GM12878 (cell line): ENCODE measurements around the gene TESPA1. TPM values are rescaled to one million over a fixed set of nuclear protein-coding genes. Genes with fewer than 3 reads are reported as not detected.
A peak's percentile ranks its signal among the peaks of the same experiment; 100 is the strongest.

Source experiments
- ATAC-seq: fragments of 200-7000 bp; cut with Tn5 transposase; 3 replicates; pipeline ENCODE4 v1.9.1; 2020; ENCODE audit warnings: mild to moderate bottlenecking, moderate library complexity
- BruUV-seq: library from RNA; stranded (reverse); fragments of 400-500 nt; replicated peaks from 2 replicates; lab custom pipeline; 2021; lab: Mats Ljungman, UMichigan
- CTCF ChIA-PET: fragments of 300-600 bp; sonication (Branson Sonifier 250); formaldehyde crosslinking; extraction: SDS; loops from one replicate; lab custom pipeline; 2021; ENCODE audit warnings: inconsistent platforms; lab: Yijun Ruan, JAX
- POLR2A ChIA-PET: fragments of 350-600 bp; formaldehyde crosslinking; extraction: SDS; loops from one replicate; lab custom pipeline; 2021; ENCODE audit warnings: inconsistent platforms; lab: Charles Lee
- RAD21 ChIA-PET: fragments of 300-600 bp; sonication (Branson Sonifier 250); formaldehyde crosslinking; loops from one replicate; lab custom pipeline; 2023; ENCODE audit warnings: antibody characterized with exemption; ENCODE audit not compliant: unreplicated experiment; lab: Charles Lee
- SMC1A ChIA-PET: fragments of 300-600 bp; sonication (Branson Sonifier 250); formaldehyde crosslinking; loops from one replicate; lab custom pipeline; 2023; ENCODE audit not compliant: unreplicated experiment, uncharacterized antibody; lab: Charles Lee
- DNase-seq: peaks from one replicate; pipeline ENCODE4 v3.0.0-alpha.2; 2011; ENCODE audit warnings: low read depth, low spot score
- FAIRE-seq: peaks from 3 replicates; lab custom pipeline; 2011; peaks lifted over from hg19 to GRCh38; lab: Jason Lieb, UNC
- H2AFZ ChIP-seq: 2 replicates; pipeline ENCODE4 v1.6.0; 2011; ENCODE audit warnings: low read depth, low read length, control low read depth; ENCODE audit not compliant: control insufficient read depth
- H3K27ac ChIP-seq: 2 replicates; pipeline ENCODE4 v1.5.1; 2011; ENCODE audit warnings: control low read depth; ENCODE audit not compliant: control insufficient read depth, insufficient read depth
- H3K27me3 ChIP-seq, 2 experiments: replicated peaks in 1 of 2; 2 replicates each; pipeline versions ENCODE4 v1.6.0 to v1.6.1; 2011; ENCODE audit warnings: low read length in 1 of 2; ENCODE audit not compliant: control insufficient read depth in 2 of 2, insufficient read depth in 2 of 2
- H3K36me3 ChIP-seq, 2 experiments: 2 replicates each; pipeline ENCODE4 v1.5.1; 2011; ENCODE audit warnings: low read length in 1 of 2; ENCODE audit not compliant: control insufficient read depth in 2 of 2, insufficient read depth in 2 of 2
- H3K4me1 ChIP-seq: 2 replicates; pipeline ENCODE4 v1.6.1; 2011; ENCODE audit warnings: mild to moderate bottlenecking, low read length, moderate library complexity, mixed read lengths; ENCODE audit not compliant: control insufficient read depth, insufficient read depth
- H3K4me2 ChIP-seq: 2 replicates; pipeline ENCODE4 v1.6.0; 2011; ENCODE audit warnings: control low read depth; ENCODE audit not compliant: control insufficient read depth, insufficient read depth
- H3K4me3 ChIP-seq: fragments of 200-600 bp; sonication (generic); 2 replicates; pipeline ENCODE4 v1.5.1; 2016
- H3K79me2 ChIP-seq: 2 replicates; pipeline ENCODE4 v1.6.0; 2011; ENCODE audit warnings: low read length; ENCODE audit not compliant: control insufficient read depth, insufficient read depth
- H3K9ac ChIP-seq: 2 replicates; pipeline ENCODE4 v1.8.0; 2011; ENCODE audit warnings: low read length, control low read depth, mixed read lengths; ENCODE audit not compliant: control insufficient read depth, insufficient read depth
- H3K9me3 ChIP-seq: replicated peaks from 3 replicates; pipeline ENCODE4 v1.5.1; 2011; ENCODE audit warnings: mild to moderate bottlenecking, low read length; ENCODE audit not compliant: control insufficient read depth, insufficient read depth
- H4K20me1 ChIP-seq: 2 replicates; pipeline ENCODE4 v1.6.0; 2011; ENCODE audit not compliant: control insufficient read depth, insufficient read depth
- EED ChIP-seq: sonication (generic); IDR thresholded peaks from 2 replicates; pipeline ENCODE4 v1.6.1; 2016; ENCODE audit warnings: antibody characterized with exemption, low read depth
- GATAD2B ChIP-seq: fragments of 450-650 bp; conservative IDR thresholded peaks from 2 replicates; pipeline ENCODE4 v1.6.1; 2017; ENCODE audit warnings: low read depth, mild to moderate bottlenecking, moderate library complexity
- IKZF1 ChIP-seq: fragments of 450-650 bp; conservative IDR thresholded peaks from 2 replicates; pipeline ENCODE4 v1.6.1; 2017; ENCODE audit warnings: antibody characterized with exemption, mild to moderate bottlenecking
- MTA3 ChIP-seq: IDR thresholded peaks from 2 replicates; pipeline ENCODE4 v1.6.1; 2012; ENCODE audit warnings: low read length, inconsistent platforms, borderline replicate concordance
- POLR2AphosphoS5 ChIP-seq: IDR thresholded peaks from 2 replicates; pipeline ENCODE4 v1.6.1; 2011; ENCODE audit warnings: mild to moderate bottlenecking, low read length, inconsistent platforms
- SPI1 ChIP-seq: IDR thresholded peaks from 2 replicates; pipeline ENCODE4 v1.6.1; 2011; ENCODE audit warnings: low read depth, mild to moderate bottlenecking, low read length, moderate library complexity, borderline replicate concordance; ENCODE audit not compliant: insufficient read depth
- ZNF384 ChIP-seq: IDR thresholded peaks from 2 replicates; pipeline ENCODE4 v1.6.1; 2012; ENCODE audit warnings: low read depth, mild to moderate bottlenecking, low read length, improper control_type of control experiment, borderline replicate concordance
- WGBS: methylation state at CpG from one replicate; pipeline ENCODE4 v1.1.6; 2016; ENCODE audit warnings: low lambda C conversion rate; ENCODE audit not compliant: insufficient replicate concordance, insufficient coverage; ENCODE audit errors: missing lambda C conversion rate; 5-methylcytosine and 5-hydroxymethylcytosine counted together
- in situ Hi-C: fragments of 300-500 bp; cut with MboI; formaldehyde crosslinking; loops from 9 replicates; pipeline ENCODE4 v1.14.3; 2018; ENCODE audit warnings: mixed read lengths
- intact Hi-C: fragments of 100-400 bp; cut with micrococcal nuclease; formaldehyde crosslinking; loops from one replicate; pipeline ENCODE4 v1.14.2; 2022; ENCODE audit not compliant: unreplicated experiment
- polyA plus RNA-seq, 11 experiments: library from polyadenylated mRNA; depleted of rRNA in 4 of 11; unstranded in 6 of 11; stranded (reverse) in 5 of 11; fragments of >200 nt; fragmentation: Nextera tagmentation in 4 of 11; fragmentation: Illumina TruSeq in 1 of 11; extraction: Ambion mirVana in 4 of 11; extraction: Trizol in 1 of 11; gene quantifications; 1 replicate in 1 of 11; 2 replicates in 10 of 11; pipeline versions ENCODE4 v1.2.1 to v1.2.3, GENCODE V29; 2011 to 2016; ENCODE audit warnings: inconsistent platforms in 2 of 11, missing spikeins in 2 of 11, low read depth in 1 of 11
- total RNA-seq, 4 experiments: library from RNA; depleted of rRNA in 3 of 4; stranded (reverse); fragments of >200 nt in 3 of 4; fragmentation: Illumina TruSeq in 1 of 4; extraction: Trizol in 1 of 4; gene quantifications; 2 replicates each; pipeline versions ENCODE4 v1.2.1 to v1.2.3, GENCODE V29; 2013 to 2021

The TESPA1 gene
- total and polyA plus RNA-seq, 10 of the 15 experiments (the other 5 are each of a cell fraction or from before 2014, with no cell fraction given), result 13.8 to 56.2 (median 23.9) TPM

- H2AFZ ChIP-seq, result no peak overlapping the region
- ChIA-PET CTCF (interaction anchor here (0.6 to 4.1 kb wide), 6 partner anchors 11 to 233 kb away, joined by 3 to 50 read pairs (median 4); no protein-coding TSS in a partner anchor), SMC1A (interaction anchor here (1.2 to 4.7 kb wide), 5 partner anchors 11 to 90 kb away, joined by 3 to 35 read pairs (median 6); no protein-coding TSS in a partner anchor), POLR2A (no interaction called here), RAD21 (interaction anchor here (1.0 to 5.5 kb wide), 4 partner anchors 11 to 90 kb away, joined by 3 to 50 read pairs (median 18); no protein-coding TSS in a partner anchor)
- 72% methylated on average over 2 of the region's 2 CpGs for WGBS
- FAIRE-seq (no peak), ATAC-seq (peak; percentile 13), DNase-seq (no peak)
- H3K36me3 ChIP-seq, result peaks cover 0 to 5% of the 10 kb centered on the region in 2 experiments; a peak in 2 of 4 replicates
- intact Hi-C loops, result no loop called here
- peaks cover 16% of the 10 kb centered on the region for H3K79me2 ChIP-seq
- 0 out of 2 replicates have a peak, but pooled peaks have one; percentile 22 for TF ChIP-seq POLR2AphosphoS5
- peak; percentile 47 for TF ChIP-seq IKZF1
- TF ChIP-seq GATAD2B, result no peak
- TF ChIP-seq EED, result 0 out of 2 replicates have a peak, but pooled peaks have one; percentile 39
- 0 out of 2 replicates have a peak, but pooled peaks have one; percentile 2 for TF ChIP-seq SPI1
- H3K4me3 ChIP-seq, result peak overlapping the region; percentile 13; the same call in 1 of the 2 replicates
- no peaks in the 10 kb centered on the region; the same call in 2 of the 3 replicates for H3K9me3 ChIP-seq
- H4K20me1 ChIP-seq, result no peaks in the 10 kb centered on the region
- H3K27ac ChIP-seq, result peak overlapping the region; percentile 17
- H3K27me3 ChIP-seq, result no peaks in the 10 kb centered on the region
- peaks cover 12% of the 10 kb centered on the region; the same call in 1 of the 2 replicates for H3K4me1 ChIP-seq
- BruUV-seq, result no TSS peak
- in situ Hi-C loops, result no loop called here
- no peak overlapping the region for H3K9ac ChIP-seq
- peak overlapping the region; percentile 21 for H3K4me2 ChIP-seq
Observed at GRCh38 chr12:54981796-54982195, 2.8 kb downstream of the TESPA1 start.

- Histone ChIP-seq H3K79me2 (peaks cover 16% of the 10 kb centered on the region), H3K4me3 (no peak overlapping the region), H3K9ac (no peak overlapping the region), H3K9me3 (no peaks in the 10 kb centered on the region), H3K4me2 (no peak overlapping the region), H3K4me1 (peaks cover 9% of the 10 kb centered on the region; the same call in 1 of the 2 replicates), H2AFZ (no peak overlapping the region), H4K20me1 (no peaks in the 10 kb centered on the region)
- ChIA-PET RAD21 (interaction anchor here (2.1 kb wide), 1 partner anchor 13 kb away, joined by 7 read pairs; no protein-coding TSS in a partner anchor), POLR2A (no interaction called here)
- FAIRE-seq (no peak), DNase-seq (no peak)
- in situ Hi-C loops, result no loop called here
- TF ChIP-seq MTA3, result no peak
- no peak for TF ChIP-seq ZNF384
- TF ChIP-seq, all 136 proteins: peak for 0
- intact Hi-C loops, result no loop called here
- CTCF ChIA-PET, result interaction anchor here (0.8 to 2.0 kb wide), 5 partner anchors 13 to 230 kb away, joined by 4 to 8 read pairs (median 6); no protein-coding TSS in a partner anchor
- BruUV-seq, result no TSS peak
- WGBS, result 76% methylated on average over 5 of the region's 5 CpGs
- Histone ChIP-seq H3K27ac (no peak overlapping the region), H3K36me3 (peaks cover 0 to 5% of the 10 kb centered on the region in 2 experiments; a peak in 2 of 4 replicates), H3K27me3 (no peaks in the 10 kb centered on the region)
- SMC1A ChIA-PET, result interaction anchor here (1.0 to 13.8 kb wide), 4 partner anchors 12 to 21 kb away, joined by 3 to 90 read pairs (median 10); no protein-coding TSS in a partner anchor
- ATAC-seq, result no peak
Observed at GRCh38 chr12:54980341-54980740, 4.2 kb downstream of the TESPA1 start.
